Astrocyte of the cerebellum (primary cell): ENCODE results near the gene EPHA2.

Source experiments
- DNase-seq: peaks from one replicate; pipeline ENCODE4 v3.0.0-alpha.2; 2011; ENCODE audit warnings: low read depth
- H3K4me3 ChIP-seq: 2 replicates; pipeline ENCODE4 v1.5.1; 2011; ENCODE audit warnings: mild to moderate bottlenecking, low read depth, low read length, moderate library complexity
- CTCF ChIP-seq: IDR thresholded peaks from 2 replicates; pipeline ENCODE4 v1.5.1; 2012; ENCODE audit warnings: low read length, low read depth, moderate library complexity, mild to moderate bottlenecking; ENCODE audit errors: missing control alignments
- in situ Hi-C: cut with HindIII; loops from 2 replicates; pipeline ENCODE4 v1.10.0; 2017; ENCODE audit warnings: low sequenced_read_pairs

Gene EPHA2

DNA sequence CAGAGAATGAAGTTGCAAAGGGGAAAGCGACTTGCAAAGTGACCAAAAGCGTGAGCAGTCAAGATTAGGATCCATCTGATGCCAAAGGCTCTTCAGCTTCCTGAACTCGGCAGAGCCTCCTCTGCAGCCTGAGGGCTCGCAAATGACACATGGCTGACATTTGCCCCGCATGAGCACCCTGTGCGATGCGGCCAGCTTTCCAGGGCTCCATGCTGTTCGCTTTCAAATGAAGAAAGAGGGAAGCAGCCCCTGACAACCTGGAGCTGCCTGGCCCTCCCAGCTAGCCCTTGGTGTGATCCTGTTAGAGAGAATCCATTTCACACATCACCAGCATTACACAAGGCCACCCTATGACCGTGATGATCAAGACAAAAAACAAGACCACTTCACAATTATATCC, 62.3 kb downstream of the EPHA2 start:
- no peak overlapping the region for H3K4me3 ChIP-seq
- in situ Hi-C loops, result no loop called here

DNA sequence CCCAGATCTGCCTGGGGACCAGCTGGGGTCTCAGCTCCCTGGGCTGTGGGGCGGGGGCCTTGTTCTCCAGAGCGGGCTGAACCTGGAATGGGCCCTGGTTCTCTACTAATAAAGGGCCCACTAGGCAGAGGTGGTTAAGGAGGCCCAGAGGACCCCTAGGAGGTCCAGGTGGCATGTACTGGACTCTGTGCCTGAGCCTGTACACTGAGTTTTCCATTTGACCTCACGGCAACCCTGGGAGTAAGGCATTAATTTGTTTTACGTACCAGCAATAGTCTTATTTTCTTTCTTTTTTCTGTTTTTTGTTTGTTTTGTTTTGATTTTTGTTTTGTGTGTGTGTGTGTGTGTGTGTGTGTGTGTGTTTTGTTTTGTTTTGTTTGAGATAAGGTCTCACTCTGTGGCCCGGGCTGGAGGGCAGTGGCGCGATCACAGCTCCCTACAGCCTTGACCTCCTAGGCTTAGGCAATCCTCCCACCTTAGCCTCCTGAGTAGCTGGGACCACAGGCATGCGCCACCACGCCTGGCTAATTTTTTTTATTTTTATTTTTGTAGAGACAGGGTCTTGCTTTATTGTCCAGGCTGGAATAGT, 62.9 kb downstream of the EPHA2 start:
- in situ Hi-C loops, result no loop called here
- no peak for DNase-seq
- no peak for TF ChIP-seq CTCF
- no peak overlapping the region for H3K4me3 ChIP-seq

More for the DNA sequence above, 62.3 kb downstream of the EPHA2 start:
- DNase-seq, result no peak
- no peak for TF ChIP-seq CTCF

- no peak for DNase-seq
- in situ Hi-C loops, result no loop called here
- H3K4me3 ChIP-seq, result no peak overlapping the region
- no peak for TF ChIP-seq CTCF
Measured at GRCh38 chr1:16092097-16092922, 63.6 kb downstream of the EPHA2 start.

DNA sequence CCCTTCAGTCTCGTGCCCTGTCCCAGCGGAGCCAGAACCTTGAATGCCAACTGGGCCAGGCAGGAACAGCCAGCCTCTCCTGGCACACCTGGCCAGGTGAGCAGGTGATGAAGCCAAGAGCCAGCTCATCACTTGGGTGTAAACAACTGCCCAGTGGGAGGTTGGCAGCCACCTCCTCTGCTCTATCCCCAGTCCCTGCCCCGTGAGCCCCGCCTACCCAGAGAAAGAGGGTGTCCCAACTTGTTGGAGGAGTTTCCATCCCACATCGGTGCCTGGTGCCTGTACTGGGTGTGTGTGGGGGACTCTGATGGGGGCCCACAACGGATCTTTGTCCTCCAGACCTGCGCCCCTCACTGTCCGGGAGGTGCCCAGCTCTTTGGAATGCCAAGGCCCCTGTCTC, 64.6 kb downstream of the EPHA2 start:
- no peak overlapping the region for H3K4me3 ChIP-seq
- in situ Hi-C loops, result no loop called here
- no peak for DNase-seq
- no peak for TF ChIP-seq CTCF

GRCh38 chr1:16090076-16090826, 65.6 kb downstream of the EPHA2 start:
- no peak for TF ChIP-seq CTCF
- DNase-seq, result no peak
- H3K4me3 ChIP-seq, result no peak overlapping the region
- in situ Hi-C loops, result no loop called here

DNA sequence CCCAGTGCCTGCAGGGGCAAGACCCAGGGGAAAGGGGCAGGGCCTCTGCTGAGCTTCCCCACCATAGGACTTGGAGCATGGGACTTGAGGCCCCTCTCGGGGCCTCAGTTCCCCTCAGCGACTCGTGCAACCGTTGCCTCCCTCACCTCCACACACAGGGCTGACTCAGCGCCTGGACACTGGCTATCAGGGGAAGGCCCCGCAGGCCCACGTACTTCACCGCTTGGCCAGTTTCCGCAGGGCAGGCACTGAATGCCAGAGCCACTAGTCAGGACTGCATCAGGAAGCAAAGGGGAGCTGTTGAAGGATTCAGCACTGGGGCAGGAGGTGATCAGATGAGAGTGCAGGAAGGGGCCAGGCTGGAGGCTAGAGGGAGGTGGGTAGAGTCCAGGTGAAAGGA, 66.9 kb downstream of the EPHA2 start:
- no peak for TF ChIP-seq CTCF
- in situ Hi-C loops, result no loop called here
- peak; percentile 40 for DNase-seq
- no peak overlapping the region for H3K4me3 ChIP-seq
